GM12864 (cell line): ENCODE data around the gene PHKG1.
A peak's percentile ranks its signal among the peaks of the same experiment; 100 is the strongest.
"Not testable (repeated sequence)": the region's sequence is repeated elsewhere in the genome, so short reads cannot be mapped to it uniquely, and the experiment has no call there.

ENCODE experiments used
- DNase-seq: peaks from one replicate; pipeline ENCODE4 v3.0.0-alpha.2; 2011; ENCODE audit warnings: low read depth
- H3K4me3 ChIP-seq: 2 replicates; pipeline ENCODE4 v1.5.1; 2011; ENCODE audit warnings: mild to moderate bottlenecking, low read depth, low read length, control low read depth
- CTCF ChIP-seq: IDR thresholded peaks from 2 replicates; pipeline ENCODE4 v1.5.1; 2011; ENCODE audit warnings: low read depth, mild to moderate bottlenecking, moderate library complexity, low read length, control low read depth, inconsistent platforms; ENCODE audit errors: missing control alignments

PHKG1 gene

GRCh38 chr7:56110611-56111010 is 17.9 kb upstream of the PHKG1 start:
- DNase-seq = no peak
- TF ChIP-seq CTCF = no peak
- no peak overlapping the region for H3K4me3 ChIP-seq

GRCh38 chr7:56107954-56108258 is 15.2 kb upstream of the PHKG1 start:
- no peak for TF ChIP-seq CTCF
- H3K4me3 ChIP-seq = no peak overlapping the region
- no peak for DNase-seq

GRCh38 chr7:56106108-56107073 is 13.6 kb upstream of the PHKG1 start, which contains the start of gene CHCHD2:
Gene CHCHD2 (minus strand): TSS chr7:56106476. CDS start chr7:56106413, 63 bp downstream.
- peak; percentile 99 for DNase-seq
- H3K4me3 ChIP-seq = peak within 1 kb of the TSS; percentile 73
- TF ChIP-seq CTCF = no peak

GRCh38 chr7:56105508-56105907 is 12.8 kb upstream of the PHKG1 start:
- peak overlapping the region; percentile 73 for H3K4me3 ChIP-seq
- peak; percentile 30 for DNase-seq
- no peak for TF ChIP-seq CTCF

- H3K4me3 ChIP-seq, DNase-seq: not testable (repeated sequence)
Measured at GRCh38 chr7:56104138-56104537, 11.4 kb upstream of the PHKG1 start.

- no peak overlapping the region for H3K4me3 ChIP-seq
- DNase-seq = no peak
- TF ChIP-seq CTCF = no peak
Measured at GRCh38 chr7:56099653-56100052, 6.9 kb upstream of the PHKG1 start.

- H3K4me3 ChIP-seq, DNase-seq: not testable (repeated sequence)
Measured at GRCh38 chr7:56098187-56099008, 5.6 kb upstream of the PHKG1 start.
